HG02642 (cell line): ENCODE results near the gene SULT4A1.
"Not testable (repeated sequence)": the region's sequence is repeated elsewhere in the genome, so short reads cannot be mapped to it uniquely, and the experiment has no call there.

Experiments used
- ATAC-seq: cut with Tn5 transposase; IDR thresholded peaks from one replicate; pipeline ENCODE4 v1.9.1; 2021; ENCODE audit warnings: mild to moderate bottlenecking; ENCODE audit not compliant: unreplicated experiment, poor library complexity

SULT4A1 gene

GRCh38 chr22:43888740-43889139 is 26.4 kb upstream of the SULT4A1 start:
- ATAC-seq: no peak

DNA sequence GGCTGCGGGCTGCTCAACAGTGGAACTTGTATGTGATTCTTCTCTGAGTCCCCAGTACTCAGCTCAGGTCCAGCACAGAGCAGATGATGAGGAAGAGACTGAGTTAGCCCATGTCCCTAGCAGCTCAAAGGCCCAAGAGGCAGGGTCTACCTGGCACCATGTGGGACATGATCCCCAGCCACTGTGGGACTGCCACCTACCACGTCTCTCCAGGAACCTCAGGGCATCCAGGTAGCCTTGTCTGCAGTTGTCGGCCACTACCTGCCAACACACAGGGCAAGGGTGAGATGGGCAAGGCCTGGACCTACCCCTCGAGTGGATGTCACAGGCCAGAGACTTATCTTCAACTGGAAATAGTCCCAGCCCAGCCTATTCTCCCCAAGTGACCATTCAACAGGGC is 25.1 kb upstream of the SULT4A1 start:
- ATAC-seq: no peak

DNA sequence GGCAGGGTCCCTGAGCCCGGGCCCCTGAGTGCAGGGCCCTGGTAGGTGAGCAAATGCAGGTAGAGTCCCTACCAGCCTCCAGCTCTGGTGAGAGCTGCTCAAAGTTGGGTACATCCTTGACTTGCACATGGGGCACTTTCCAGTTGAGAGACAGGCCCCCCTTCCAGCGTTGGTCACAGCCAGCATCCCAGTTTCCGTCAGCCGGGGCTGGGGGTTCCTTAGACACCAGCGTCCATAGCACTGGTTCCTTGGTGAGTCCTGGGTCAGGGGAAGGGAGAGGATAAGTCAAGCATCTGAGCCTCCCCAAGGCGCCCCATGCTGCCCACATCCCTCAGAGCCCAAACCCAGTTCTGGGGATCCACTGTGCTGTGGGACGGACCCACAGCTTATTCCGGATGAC is 23.9 kb upstream of the SULT4A1 start:
- ATAC-seq: no peak

- ATAC-seq: no peak
Measured at GRCh38 chr22:43885786-43886185, 23.5 kb upstream of the SULT4A1 start.

- no peak for ATAC-seq
Measured at GRCh38 chr22:43885319-43885671, 23.0 kb upstream of the SULT4A1 start.

DNA sequence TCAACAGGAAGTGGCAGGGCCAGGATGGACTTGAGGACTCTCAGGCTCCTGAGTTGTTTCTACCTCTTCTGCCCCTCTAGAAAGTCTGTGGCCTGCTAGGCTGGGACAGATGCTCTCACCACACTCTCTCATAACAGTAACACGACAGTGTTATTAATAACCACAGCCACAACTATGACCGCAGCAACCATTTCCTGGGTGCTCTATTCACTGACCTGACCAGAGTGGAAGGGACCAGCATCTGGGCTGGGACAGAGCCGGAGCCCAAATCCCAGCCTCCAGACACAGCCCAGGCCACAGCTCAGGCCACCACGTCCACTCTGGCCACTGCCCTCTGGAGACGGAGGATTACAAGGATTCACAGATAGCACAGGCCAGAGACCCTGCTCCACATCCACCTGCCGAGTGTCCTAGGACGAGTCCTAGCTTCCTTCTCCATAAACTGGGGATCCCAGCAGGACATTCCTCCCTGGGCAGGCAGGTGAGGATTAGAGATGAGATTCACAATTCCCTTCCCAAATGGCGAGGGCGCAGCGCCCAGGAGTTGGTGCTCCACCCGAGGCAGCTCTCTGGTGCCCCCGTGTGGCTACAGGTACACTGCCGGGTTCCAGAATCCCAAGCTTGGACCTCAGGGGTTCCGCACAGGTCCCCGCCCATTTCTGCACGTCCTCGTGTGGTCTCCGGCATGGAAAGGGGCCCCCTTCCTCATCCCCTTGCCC is 22.4 kb upstream of the SULT4A1 start:
- peak; percentile 75 for ATAC-seq

DNA sequence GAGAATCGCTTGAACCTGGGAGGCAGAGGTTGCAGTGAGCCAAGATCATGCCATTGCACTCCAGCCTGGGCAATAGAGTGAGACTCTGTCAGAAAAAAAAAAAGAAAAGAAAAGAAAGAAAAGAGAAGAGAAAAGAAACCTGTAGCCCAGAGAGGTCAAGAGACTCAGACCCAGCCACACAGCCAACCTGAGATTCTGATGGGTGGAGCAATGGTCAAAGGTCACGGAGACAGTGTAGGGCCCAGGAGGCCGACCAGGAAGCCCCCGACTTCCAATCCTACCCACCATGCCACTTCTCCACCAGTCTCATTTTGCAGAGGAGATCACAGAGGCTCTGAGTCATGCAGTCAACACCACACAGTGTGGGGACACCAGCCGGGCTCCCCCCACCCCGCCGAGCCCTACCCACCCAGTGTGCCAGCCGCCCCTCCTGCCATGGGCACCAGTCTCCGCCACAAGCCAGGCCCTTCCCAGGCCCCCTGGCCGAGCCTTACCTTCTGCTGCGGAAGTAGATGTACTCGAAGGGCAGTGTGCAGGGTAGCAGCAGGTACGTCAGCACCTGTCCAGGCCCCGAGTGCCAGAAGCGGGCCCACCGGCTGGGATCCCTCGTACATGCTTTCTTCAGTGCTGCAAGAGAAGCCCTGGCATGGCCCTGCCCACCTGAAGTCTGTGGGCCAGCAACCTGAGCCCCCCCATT is 21.6 kb upstream of the SULT4A1 start:
- ATAC-seq: no peak

DNA sequence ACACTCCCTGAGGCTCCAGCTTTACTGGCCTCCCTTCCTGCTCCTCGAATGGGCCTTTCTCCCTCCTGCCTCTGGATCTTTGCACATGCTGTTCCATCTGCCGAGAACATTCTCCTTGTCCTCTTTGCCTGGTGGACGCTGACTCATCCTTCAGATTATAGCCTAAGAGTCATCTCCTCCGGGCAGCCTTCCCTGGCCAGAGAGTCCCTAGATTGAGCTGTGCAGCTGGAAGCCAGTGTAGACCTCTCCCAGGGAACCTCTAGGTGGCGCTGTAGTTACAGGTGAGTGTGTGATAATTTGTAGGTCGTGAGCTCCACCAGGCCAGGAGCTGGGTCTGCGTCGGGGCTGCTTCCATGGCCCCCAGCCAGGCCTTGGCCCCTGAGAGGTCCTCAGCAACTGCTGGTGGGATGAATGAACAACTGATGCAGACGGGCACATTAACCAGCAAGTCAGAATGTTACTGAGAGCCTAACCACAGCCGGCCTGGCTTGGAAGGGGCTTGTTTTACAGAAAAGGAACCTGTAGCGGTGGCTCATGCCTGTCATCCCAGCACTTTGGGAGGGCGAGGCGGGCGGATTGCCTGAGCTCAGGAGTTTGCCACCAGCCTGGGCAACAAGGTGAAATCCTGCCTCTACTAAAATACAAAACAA is 20.8 kb upstream of the SULT4A1 start:
- no peak for ATAC-seq

DNA sequence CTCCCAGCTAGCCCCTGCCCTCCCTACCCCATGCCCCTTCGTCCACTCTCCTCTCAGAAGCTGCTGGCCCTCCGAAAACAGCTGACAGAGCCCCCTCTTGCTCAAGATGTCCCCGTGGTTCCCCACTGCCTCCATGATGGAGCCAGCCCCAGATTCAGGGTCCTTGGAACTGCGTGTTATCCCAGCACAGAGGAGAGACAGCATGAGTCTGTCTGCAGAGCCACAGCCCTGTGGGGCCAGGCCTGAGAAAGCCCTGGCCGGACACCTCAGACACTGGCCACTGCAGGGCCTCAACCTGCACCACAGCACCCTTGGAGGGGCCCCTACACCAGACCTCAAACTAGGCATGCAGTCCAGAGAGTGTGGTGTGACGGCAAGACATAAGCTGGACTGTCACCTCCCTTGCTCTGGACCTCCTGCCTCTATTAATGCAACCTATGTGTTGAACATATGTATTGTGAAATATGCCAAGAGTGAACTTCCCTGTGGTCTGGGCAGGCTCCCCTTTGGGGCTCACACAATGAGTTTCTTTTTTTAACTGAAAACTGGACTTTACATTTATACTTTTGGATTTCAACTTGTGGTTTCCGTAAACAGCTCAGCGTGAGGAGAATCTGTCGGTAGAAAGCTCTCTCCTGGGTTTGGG is 19.9 kb upstream of the SULT4A1 start:
- ATAC-seq: no peak

GRCh38 chr22:43881091-43882061 is 19.1 kb upstream of the SULT4A1 start:
- ATAC-seq: no peak

GRCh38 chr22:43880541-43880991 is 18.3 kb upstream of the SULT4A1 start:
- no peak for ATAC-seq

- no peak for ATAC-seq
Measured at GRCh38 chr22:43879901-43880540, 17.7 kb upstream of the SULT4A1 start.

DNA sequence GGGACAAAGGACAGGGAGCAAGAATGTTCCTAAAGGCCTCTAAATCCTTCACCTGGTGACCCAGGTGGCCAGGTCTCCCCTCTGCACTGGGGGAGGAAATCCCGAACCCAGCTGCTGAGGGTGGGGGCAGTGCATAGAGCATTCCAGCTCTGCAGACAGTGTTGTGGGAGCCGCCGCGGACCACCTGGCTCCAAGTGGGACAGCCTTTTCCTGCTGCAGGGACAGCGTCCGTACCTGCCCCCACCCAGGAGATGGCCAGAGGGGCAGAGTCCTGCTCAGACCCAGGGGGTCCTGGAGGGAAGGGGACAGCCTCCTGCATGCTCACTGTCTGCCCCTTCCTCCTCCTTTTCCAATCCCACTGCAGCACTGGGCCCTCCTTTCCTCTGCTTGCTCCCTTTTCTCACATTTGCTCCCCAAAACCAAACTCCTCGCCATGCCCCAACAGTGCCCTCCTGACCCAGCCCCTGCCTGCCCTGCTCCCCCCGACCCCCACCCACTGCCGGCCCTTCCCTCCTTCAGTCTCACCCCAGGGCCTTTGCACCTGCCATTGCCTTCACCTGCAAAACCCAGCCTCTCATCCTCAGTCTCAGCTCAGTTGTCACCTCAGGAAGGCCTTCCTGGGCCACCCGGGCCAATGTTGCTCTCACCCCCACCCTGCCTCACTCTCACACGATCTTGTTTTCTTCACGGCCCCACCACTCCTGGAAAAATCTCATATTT is 16.7 kb upstream of the SULT4A1 start:
- no peak for ATAC-seq

- no peak for ATAC-seq
Measured at GRCh38 chr22:43878079-43878795, 15.9 kb upstream of the SULT4A1 start.

- ATAC-seq: no peak
Measured at GRCh38 chr22:43876866-43877509, 14.7 kb upstream of the SULT4A1 start.

GRCh38 chr22:43869799-43870198 is 7.5 kb upstream of the SULT4A1 start:
- ATAC-seq: no peak

DNA sequence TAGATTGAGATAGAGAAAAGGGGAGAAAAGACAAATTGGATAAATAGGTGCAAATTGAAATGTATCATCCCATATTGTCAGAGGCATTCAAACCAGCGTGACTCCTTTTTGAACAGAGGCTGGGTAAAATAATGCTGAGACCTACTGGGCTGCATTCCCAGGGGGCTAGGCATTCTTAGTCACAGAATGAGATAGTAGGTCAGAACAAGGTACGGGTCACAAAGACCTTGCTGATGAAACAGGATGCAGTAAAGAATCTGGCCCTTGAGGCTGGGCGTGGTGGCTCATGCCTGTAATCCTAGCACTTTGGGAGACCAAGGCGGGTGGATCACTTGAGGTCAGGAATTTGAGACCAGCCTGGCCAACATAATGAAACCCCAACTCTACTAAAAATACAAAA is 6.7 kb upstream of the SULT4A1 start:
- not testable (repeated sequence) for ATAC-seq
